Vagina (tissue), 2 donors: ENCODE data around the gene PEA15.

Experiments used
- POLR2AphosphoS5 ChIP-seq, 2 donors: sonication (generic); formaldehyde crosslinking; IDR thresholded peaks; one replicate each; pipeline ENCODE4 v1.9.0; 2017; ENCODE audit warnings: antibody characterized with exemption in 2 of 2, mild to moderate bottlenecking in 2 of 2, low read depth in 1 of 2; ENCODE audit not compliant: insufficient read depth in 1 of 2
- TF ChIP-seq, protein P1 (sequence below), 3 experiments: fragments of 450-650 bp in 2 of 3; fragments of 200-600 bp in 1 of 3; sonication (generic) in 1 of 3; IDR thresholded peaks; one replicate each; pipeline ENCODE4 v1.5.1; 2017 to 2019; ENCODE audit warnings: antibody characterized with exemption in 3 of 3, mild to moderate bottlenecking in 2 of 3, moderate library complexity in 2 of 3

- TF ChIP-seq, protein P1, sequence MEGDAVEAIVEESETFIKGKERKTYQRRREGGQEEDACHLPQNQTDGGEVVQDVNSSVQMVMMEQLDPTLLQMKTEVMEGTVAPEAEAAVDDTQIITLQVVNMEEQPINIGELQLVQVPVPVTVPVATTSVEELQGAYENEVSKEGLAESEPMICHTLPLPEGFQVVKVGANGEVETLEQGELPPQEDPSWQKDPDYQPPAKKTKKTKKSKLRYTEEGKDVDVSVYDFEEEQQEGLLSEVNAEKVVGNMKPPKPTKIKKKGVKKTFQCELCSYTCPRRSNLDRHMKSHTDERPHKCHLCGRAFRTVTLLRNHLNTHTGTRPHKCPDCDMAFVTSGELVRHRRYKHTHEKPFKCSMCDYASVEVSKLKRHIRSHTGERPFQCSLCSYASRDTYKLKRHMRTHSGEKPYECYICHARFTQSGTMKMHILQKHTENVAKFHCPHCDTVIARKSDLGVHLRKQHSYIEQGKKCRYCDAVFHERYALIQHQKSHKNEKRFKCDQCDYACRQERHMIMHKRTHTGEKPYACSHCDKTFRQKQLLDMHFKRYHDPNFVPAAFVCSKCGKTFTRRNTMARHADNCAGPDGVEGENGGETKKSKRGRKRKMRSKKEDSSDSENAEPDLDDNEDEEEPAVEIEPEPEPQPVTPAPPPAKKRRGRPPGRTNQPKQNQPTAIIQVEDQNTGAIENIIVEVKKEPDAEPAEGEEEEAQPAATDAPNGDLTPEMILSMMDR (IDR thresholded peaks at IDR 0.05), result no peak
- TF ChIP-seq POLR2AphosphoS5 (IDR thresholded peaks at IDR 0.05; ENCODE audit: insufficient read depth in 1 of 2, low read depth in 1 of 2), result no peak
These were observed 34.6 kb downstream of the PEA15 start for GRCh38 chr1:160239582-160240299.
